ENCODE results near the gene ABLIM3.
A peak's percentile ranks its signal among the peaks of the same experiment; 100 is the strongest.
"Not testable (repeated sequence)": the region's sequence is repeated elsewhere in the genome, so short reads cannot be mapped to it uniquely, and the experiment has no call there.

The ABLIM3 gene

GRCh38 chr5:149160291-149160787, 19.0 kb downstream of the ABLIM3 start:
- DNase-seq, result no peak

GRCh38 chr5:149161026-149161687, 19.9 kb downstream of the ABLIM3 start:
- no peak for DNase-seq

GRCh38 chr5:149161850-149162249, 20.6 kb downstream of the ABLIM3 start:
- no peak for DNase-seq

GRCh38 chr5:149162401-149163084, 21.2 kb downstream of the ABLIM3 start:
- DNase-seq, result no peak

- no peak for DNase-seq
Measured at GRCh38 chr5:149164731-149165130, 23.4 kb downstream of the ABLIM3 start.

GRCh38 chr5:149166128-149166527, 24.8 kb downstream of the ABLIM3 start:
- no peak for DNase-seq

- no peak for DNase-seq
Measured at GRCh38 chr5:149166591-149167100, 25.4 kb downstream of the ABLIM3 start.

GRCh38 chr5:149168276-149168906, 27.1 kb downstream of the ABLIM3 start:
- DNase-seq, result no peak

GRCh38 chr5:149170299-149170698, 29.0 kb downstream of the ABLIM3 start:
- peak; percentile 33 for DNase-seq

GRCh38 chr5:149172261-149172660, 31.0 kb downstream of the ABLIM3 start:
- DNase-seq, result no peak

- no peak for DNase-seq
Measured at GRCh38 chr5:149172709-149173505, 31.6 kb downstream of the ABLIM3 start.

GRCh38 chr5:149174847-149175234, 33.5 kb downstream of the ABLIM3 start:
- no peak for DNase-seq

- DNase-seq, result no peak
Measured at GRCh38 chr5:149175346-149176105, 34.2 kb downstream of the ABLIM3 start.

- no peak for DNase-seq
Measured at GRCh38 chr5:149177339-149177843, 36.1 kb downstream of the ABLIM3 start.

GRCh38 chr5:149177911-149178565, 36.7 kb downstream of the ABLIM3 start:
- no peak for DNase-seq

- DNase-seq, result no peak
Measured at GRCh38 chr5:149181732-149182131, 40.4 kb downstream of the ABLIM3 start.

GRCh38 chr5:149182241-149182640, 40.9 kb downstream of the ABLIM3 start:
- no peak for DNase-seq

GRCh38 chr5:149185067-149185466, 43.8 kb downstream of the ABLIM3 start:
- DNase-seq, result no peak

- DNase-seq, result no peak
Measured at GRCh38 chr5:149186506-149186905, 45.2 kb downstream of the ABLIM3 start.

- not testable (repeated sequence) for DNase-seq
Measured at GRCh38 chr5:149187617-149188016, 46.3 kb downstream of the ABLIM3 start.

- DNase-seq, result no peak
Measured at GRCh38 chr5:149188383-149188782, 47.1 kb downstream of the ABLIM3 start.

All from retina (tissue), 1 donor.